ENCODE results near the gene FAM47A.

Gene FAM47A

GRCh38 chrX:34132028-34132427 lies at the start of gene FAM47A:
FAM47A (minus strand) TSS chrX:34132314; CDS start chrX:34132278, 36 bp downstream.
- DNase-seq: no peak

GRCh38 chrX:34147345-34147744 lies 15.2 kb upstream of the FAM47A start:
- no peak for DNase-seq

- DNase-seq: no peak
These were observed 14.8 kb upstream of the FAM47A start for GRCh38 chrX:34146906-34147305.

- DNase-seq: no peak
These were observed 12.1 kb upstream of the FAM47A start for GRCh38 chrX:34144246-34144645.

GRCh38 chrX:34140816-34141215 lies 8.7 kb upstream of the FAM47A start:
- no peak for DNase-seq

- no peak for DNase-seq
These were observed 952 bp downstream of the FAM47A start for GRCh38 chrX:34130980-34131744.

GRCh38 chrX:34130501-34130900 lies 1.6 kb downstream of the FAM47A start:
- DNase-seq: no peak

GRCh38 chrX:34126011-34126410 lies 6.1 kb downstream of the FAM47A start:
- DNase-seq: no peak

- DNase-seq: no peak
These were observed 13.0 kb downstream of the FAM47A start for GRCh38 chrX:34119122-34119521.

GRCh38 chrX:34112459-34112858 lies 19.7 kb downstream of the FAM47A start:
- no peak for DNase-seq

All from activated CD8-positive, alpha-beta memory T cell treated with anti-CD3 and anti-CD28 coated beads, Interleukin-2, amount 50 U/mL, for 48 hours (primary cell).